Gastroesophageal sphincter (tissue), 4 donors: Measurements from ENCODE around the gene CCKAR. TPM values are rescaled to one million over a fixed set of nuclear protein-coding genes. Genes with fewer than 3 reads are reported as not detected.

Experiments
- ATAC-seq: fragments of 150-250 bp; one replicate; pipeline ENCODE4 v1.9.1; 2016; ENCODE audit warnings: mild to moderate bottlenecking, moderate library complexity
- H3K27ac ChIP-seq, 4 donors: fragments of 200-600 bp; sonication (generic) in 3 of 4; 1 replicate in 3 of 4; 2 replicates in 1 of 4; pipeline ENCODE4 v1.5.1; 2016 to 2019
- H3K27me3 ChIP-seq: fragments of 200-600 bp; sonication (generic); one replicate; pipeline ENCODE4 v1.5.1; 2019
- H3K36me3 ChIP-seq, 2 donors: fragments of 200-600 bp; sonication (generic); one replicate each; pipeline ENCODE4 v1.5.1; 2019; ENCODE audit warnings: control low read depth in 1 of 2
- H3K4me1 ChIP-seq, 3 donors: fragments of 200-600 bp; sonication (generic); 1 replicate in 2 of 3; 2 replicates in 1 of 3; pipeline ENCODE4 v1.5.1; 2016 to 2019; ENCODE audit warnings: control low read depth in 2 of 3
- H3K4me3 ChIP-seq, 2 donors: fragments of 200-600 bp; sonication (generic); one replicate each; pipeline ENCODE4 v1.5.1; 2019; ENCODE audit warnings: mild to moderate bottlenecking in 1 of 2, moderate library complexity in 1 of 2
- H3K9me3 ChIP-seq, 3 donors: fragments of 200-600 bp; sonication (generic); one replicate each; pipeline ENCODE4 v1.5.1; 2017 to 2019; ENCODE audit warnings: control low read depth in 2 of 3
- EP300 ChIP-seq: sonication (generic); formaldehyde crosslinking; IDR thresholded peaks from one replicate; pipeline ENCODE4 v1.6.1; 2017; ENCODE audit warnings: antibody characterized with exemption, mild to moderate bottlenecking
- POLR2A ChIP-seq, 2 donors: fragments of 450-650 bp; IDR thresholded peaks; one replicate each; pipeline ENCODE4 v1.6.1; 2017; ENCODE audit warnings: antibody characterized with exemption in 2 of 2, mild to moderate bottlenecking in 2 of 2, moderate library complexity in 1 of 2
- POLR2AphosphoS5 ChIP-seq: sonication (generic); formaldehyde crosslinking; IDR thresholded peaks from one replicate; pipeline ENCODE4 v1.6.1; 2017; ENCODE audit warnings: antibody characterized with exemption
- WGBS, 2 donors: methylation state at CpG; one replicate each; pipeline ENCODE4 v1.1.5; 2018; ENCODE audit warnings: low coverage in 1 of 2; 5-methylcytosine and 5-hydroxymethylcytosine counted together
- total RNA-seq, 4 donors: library from RNA; depleted of rRNA; stranded (reverse); fragments of >200 nt; gene quantifications; one replicate each; pipeline ENCODE4 v1.1.0, GENCODE V29; 2016
- TF ChIP-seq, protein P1 (sequence below), 4 experiments: fragments of 200-600 bp in 2 of 4; fragments of 450-650 bp in 2 of 4; sonication (generic) in 1 of 4; IDR thresholded peaks; one replicate each; pipeline ENCODE4 v1.5.1; 2017 to 2019; ENCODE audit warnings: antibody characterized with exemption in 4 of 4, mild to moderate bottlenecking in 2 of 4, moderate library complexity in 2 of 4

The CCKAR gene
- total RNA-seq, 4 donors from 2014 or later: 0.54 to 2.1 (median 1.3) TPM; not detected in 1

DNA sequence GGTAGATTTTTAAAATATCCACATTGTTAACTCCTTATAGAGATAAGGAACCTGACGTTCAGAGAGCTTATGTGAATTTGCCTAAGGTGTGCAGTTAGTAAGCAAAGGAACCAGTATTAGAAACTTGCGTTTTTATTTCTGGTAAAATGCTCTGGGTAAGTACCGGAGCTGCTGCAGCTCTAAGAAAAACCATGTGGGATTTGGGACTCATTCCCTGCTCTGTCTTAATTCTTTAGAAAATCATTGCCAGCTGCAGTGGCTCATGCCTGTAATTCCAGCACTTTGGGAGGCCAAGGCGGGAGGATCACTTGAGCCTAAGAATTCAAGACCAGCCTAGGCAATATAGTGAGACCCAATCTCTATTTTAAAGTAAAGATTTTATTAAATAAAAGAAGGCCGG, 5.8 kb downstream of the CCKAR start:
- Histone ChIP-seq H3K36me3 (no peaks in the 10 kb centered on the region), H3K27ac (no peak overlapping the region), H3K9me3 (no peaks in the 10 kb centered on the region), H3K4me3 (no peak overlapping the region), H3K4me1 (peaks cover 0 to 23% (median 11%) of the 10 kb centered on the region in 3 donors), H3K27me3 (no peaks in the 10 kb centered on the region)
- ATAC-seq: no peak
- TF ChIP-seq POLR2A (IDR thresholded peaks at IDR 0.05): no peak
- no peak for TF ChIP-seq POLR2AphosphoS5
- no peak for TF ChIP-seq EP300
- TF ChIP-seq, protein P1, sequence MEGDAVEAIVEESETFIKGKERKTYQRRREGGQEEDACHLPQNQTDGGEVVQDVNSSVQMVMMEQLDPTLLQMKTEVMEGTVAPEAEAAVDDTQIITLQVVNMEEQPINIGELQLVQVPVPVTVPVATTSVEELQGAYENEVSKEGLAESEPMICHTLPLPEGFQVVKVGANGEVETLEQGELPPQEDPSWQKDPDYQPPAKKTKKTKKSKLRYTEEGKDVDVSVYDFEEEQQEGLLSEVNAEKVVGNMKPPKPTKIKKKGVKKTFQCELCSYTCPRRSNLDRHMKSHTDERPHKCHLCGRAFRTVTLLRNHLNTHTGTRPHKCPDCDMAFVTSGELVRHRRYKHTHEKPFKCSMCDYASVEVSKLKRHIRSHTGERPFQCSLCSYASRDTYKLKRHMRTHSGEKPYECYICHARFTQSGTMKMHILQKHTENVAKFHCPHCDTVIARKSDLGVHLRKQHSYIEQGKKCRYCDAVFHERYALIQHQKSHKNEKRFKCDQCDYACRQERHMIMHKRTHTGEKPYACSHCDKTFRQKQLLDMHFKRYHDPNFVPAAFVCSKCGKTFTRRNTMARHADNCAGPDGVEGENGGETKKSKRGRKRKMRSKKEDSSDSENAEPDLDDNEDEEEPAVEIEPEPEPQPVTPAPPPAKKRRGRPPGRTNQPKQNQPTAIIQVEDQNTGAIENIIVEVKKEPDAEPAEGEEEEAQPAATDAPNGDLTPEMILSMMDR (IDR thresholded peaks at IDR 0.05): no peak
- 32 to 49% methylated on average over 3 of the region's 5 CpGs for WGBS, 2 donors

DNA sequence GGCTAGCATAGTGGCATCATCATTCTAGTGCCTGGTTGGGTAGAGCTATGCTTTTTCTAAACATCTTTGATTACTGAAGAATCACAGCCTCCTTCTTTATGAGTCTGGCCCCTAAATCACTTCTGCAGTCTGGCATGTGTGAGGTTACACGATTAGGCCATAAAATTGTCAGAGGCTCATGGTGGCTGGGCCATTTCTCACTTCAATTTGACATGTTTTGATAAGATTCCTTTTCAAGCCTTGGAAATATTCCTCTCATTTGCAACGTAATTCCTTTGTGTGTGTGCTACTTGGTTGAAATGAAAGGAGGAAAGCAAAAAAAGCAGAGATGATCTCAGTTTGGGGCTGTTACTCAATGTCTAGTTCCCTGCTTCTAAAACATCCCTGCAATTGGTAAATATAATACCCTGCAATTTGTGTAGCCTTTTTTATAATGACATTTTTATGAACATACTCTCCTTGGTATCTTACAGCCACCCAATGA, 6.2 kb downstream of the CCKAR start:
- TF ChIP-seq EP300: no peak
- no peak for TF ChIP-seq POLR2A (IDR thresholded peaks at IDR 0.05)
- TF ChIP-seq, protein P1 (IDR thresholded peaks at IDR 0.05): no peak
- TF ChIP-seq POLR2AphosphoS5: peak; percentile 29
- H3K9me3 ChIP-seq: no peaks in the 10 kb centered on the region
- no peak for ATAC-seq
- no peaks in the 10 kb centered on the region for H3K36me3 ChIP-seq
- 7 to 12% methylated on average over 2 of the region's 2 CpGs for WGBS, 2 donors
- peaks cover 0 to 23% (median 11%) of the 10 kb centered on the region in 3 donors for H3K4me1 ChIP-seq
- H3K4me3 ChIP-seq: no peak overlapping the region
- no peaks in the 10 kb centered on the region for H3K27me3 ChIP-seq
- H3K27ac ChIP-seq: peak overlapping the region in 1 of 4 donors; percentile 15

DNA sequence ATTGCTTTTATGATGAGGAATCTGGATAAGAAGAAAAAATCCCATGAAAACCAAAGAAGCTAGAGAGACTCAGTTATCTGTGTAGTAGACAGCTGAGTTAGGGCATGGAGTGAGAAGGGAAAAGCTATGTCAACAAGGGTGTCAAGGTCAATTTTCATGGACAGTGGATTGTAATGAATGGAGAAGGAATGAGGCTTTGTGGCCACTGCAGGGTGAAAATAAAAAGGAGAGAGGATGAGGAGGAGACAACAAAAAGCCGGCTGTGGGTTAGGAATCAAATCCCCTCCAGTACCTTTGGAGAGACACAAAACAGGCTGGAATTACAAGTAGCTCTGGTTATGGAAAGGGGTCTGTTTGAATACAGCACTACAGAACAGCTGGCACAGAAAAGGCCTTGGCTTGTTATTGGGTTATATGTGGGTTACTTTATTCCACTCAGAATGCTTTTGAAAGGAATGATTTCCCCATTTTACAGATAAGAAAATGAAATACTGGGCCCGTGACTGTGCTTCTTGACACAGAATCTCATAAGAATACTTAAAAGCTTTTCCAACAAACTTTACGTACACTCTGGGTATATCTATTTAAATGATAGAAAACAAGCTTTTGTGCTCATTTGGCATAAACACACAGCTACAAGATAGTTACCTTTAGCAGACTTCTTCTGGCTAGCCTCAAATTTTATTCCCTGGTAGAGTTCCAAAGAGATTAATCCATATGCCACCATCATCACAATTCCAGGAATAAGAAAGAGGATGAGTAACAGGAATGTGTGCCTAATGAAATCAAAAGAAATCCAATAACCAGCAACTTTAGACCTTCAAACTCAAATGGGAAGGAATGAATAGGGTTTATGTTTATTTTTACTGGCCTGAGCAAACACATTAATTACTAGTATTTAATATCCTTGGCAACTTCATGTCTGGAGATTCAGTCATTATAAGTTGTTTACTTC, 7.5 kb downstream of the CCKAR start:
- Histone ChIP-seq H3K4me3 (no peak overlapping the region), H3K27me3 (no peaks in the 10 kb centered on the region), H3K4me1 (peaks cover 0 to 23% (median 11%) of the 10 kb centered on the region in 3 donors), H3K27ac (peak overlapping the region in 1 of 4 donors; percentile 6), H3K9me3 (no peaks in the 10 kb centered on the region), H3K36me3 (no peaks in the 10 kb centered on the region)
- no peak for ATAC-seq
- 22 to 36% methylated on average over 3 of the region's 3 CpGs for WGBS, 2 donors
- TF ChIP-seq POLR2AphosphoS5: peak; percentile 45
- TF ChIP-seq, protein P1 (IDR thresholded peaks at IDR 0.05): no peak

DNA sequence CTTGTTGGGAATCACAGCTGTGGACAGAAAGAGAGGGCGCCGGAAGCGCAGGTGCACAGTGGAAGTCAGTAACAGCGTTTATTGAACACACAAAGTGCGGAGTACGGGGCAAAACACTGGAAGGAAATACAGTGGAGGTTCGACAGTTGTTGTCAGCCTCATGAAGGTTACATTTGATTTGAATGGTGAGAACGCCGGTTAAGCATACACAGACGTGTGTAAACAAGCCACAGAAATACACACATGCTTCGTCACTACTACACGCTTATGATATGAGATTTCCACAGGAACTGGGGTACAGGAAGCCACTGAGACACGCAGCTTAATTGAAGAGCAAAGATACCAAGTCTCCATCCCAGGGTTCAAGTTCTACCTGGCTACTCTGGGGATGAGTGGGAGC, 12.0 kb downstream of the CCKAR start:
- H3K4me3 ChIP-seq: no peak overlapping the region
- H3K4me1 ChIP-seq: peaks cover 0 to 13% (median 9%) of the 10 kb centered on the region in 3 donors
- 81 to 83% methylated on average over 11 to 13 of the region's 13 CpGs for WGBS, 2 donors
- H3K27ac ChIP-seq: no peak overlapping the region
- no peaks in the 10 kb centered on the region for H3K27me3 ChIP-seq
- no peaks in the 10 kb centered on the region for H3K9me3 ChIP-seq
- TF ChIP-seq POLR2AphosphoS5 (no peak), POLR2A (IDR thresholded peaks at IDR 0.05) (no peak), EP300 (no peak)
- TF ChIP-seq, protein P1 (IDR thresholded peaks at IDR 0.05): no peak
- no peaks in the 10 kb centered on the region for H3K36me3 ChIP-seq
- no peak for ATAC-seq
